GM12801 (cell line): ENCODE data around the gene LRMDA.

Experiments used
- TF ChIP-seq, protein P1 (sequence below): IDR thresholded peaks from one replicate; pipeline ENCODE4 v1.5.1; 2011; ENCODE audit warnings: control low read depth; ENCODE audit not compliant: insufficient read length; ENCODE audit errors: extremely low read depth

LRMDA gene

GRCh38 chr10:76428551-76429367 lies 997.3 kb downstream of the LRMDA start:
- TF ChIP-seq, protein P1, sequence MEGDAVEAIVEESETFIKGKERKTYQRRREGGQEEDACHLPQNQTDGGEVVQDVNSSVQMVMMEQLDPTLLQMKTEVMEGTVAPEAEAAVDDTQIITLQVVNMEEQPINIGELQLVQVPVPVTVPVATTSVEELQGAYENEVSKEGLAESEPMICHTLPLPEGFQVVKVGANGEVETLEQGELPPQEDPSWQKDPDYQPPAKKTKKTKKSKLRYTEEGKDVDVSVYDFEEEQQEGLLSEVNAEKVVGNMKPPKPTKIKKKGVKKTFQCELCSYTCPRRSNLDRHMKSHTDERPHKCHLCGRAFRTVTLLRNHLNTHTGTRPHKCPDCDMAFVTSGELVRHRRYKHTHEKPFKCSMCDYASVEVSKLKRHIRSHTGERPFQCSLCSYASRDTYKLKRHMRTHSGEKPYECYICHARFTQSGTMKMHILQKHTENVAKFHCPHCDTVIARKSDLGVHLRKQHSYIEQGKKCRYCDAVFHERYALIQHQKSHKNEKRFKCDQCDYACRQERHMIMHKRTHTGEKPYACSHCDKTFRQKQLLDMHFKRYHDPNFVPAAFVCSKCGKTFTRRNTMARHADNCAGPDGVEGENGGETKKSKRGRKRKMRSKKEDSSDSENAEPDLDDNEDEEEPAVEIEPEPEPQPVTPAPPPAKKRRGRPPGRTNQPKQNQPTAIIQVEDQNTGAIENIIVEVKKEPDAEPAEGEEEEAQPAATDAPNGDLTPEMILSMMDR, result no peak

DNA sequence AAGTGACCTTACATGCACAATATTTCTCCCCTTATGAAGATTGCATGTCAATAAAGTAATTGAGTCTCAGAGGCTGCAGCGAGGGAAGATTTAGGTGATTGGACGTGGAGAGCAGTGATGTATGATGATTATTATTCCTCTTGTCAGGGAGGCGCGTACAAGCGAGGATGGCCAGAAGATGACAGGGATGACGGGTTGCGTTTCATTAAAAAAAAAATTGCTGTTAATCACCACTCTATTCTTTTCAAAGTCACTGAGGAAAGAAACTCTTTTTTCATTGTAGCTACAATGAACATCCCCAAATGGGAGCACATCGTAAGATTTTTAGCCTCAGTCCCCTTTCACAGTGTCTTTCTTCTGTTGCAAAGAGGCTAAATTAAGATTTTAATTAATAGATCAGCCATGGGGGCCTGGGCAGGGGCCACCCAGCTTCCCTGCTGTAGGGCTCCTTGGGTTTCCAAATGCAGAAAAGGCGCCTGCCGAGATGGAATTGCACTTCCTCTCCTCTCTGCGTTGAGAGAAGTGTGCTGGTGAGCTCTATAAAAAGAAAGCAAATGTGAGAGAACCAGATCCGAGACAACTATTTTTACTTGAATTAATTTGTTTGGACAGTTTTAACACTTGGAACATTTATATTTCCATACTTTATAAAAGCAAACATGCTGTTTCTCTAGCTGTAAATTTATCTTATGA lies 998.1 kb downstream of the LRMDA start:
- TF ChIP-seq, protein P1, result no peak

GRCh38 chr10:76430061-76430645 lies 998.7 kb downstream of the LRMDA start:
- TF ChIP-seq, protein P1, result no peak

- TF ChIP-seq, protein P1, result no peak
Observed at GRCh38 chr10:76432016-76433012, 1000.9 kb downstream of the LRMDA start.

DNA sequence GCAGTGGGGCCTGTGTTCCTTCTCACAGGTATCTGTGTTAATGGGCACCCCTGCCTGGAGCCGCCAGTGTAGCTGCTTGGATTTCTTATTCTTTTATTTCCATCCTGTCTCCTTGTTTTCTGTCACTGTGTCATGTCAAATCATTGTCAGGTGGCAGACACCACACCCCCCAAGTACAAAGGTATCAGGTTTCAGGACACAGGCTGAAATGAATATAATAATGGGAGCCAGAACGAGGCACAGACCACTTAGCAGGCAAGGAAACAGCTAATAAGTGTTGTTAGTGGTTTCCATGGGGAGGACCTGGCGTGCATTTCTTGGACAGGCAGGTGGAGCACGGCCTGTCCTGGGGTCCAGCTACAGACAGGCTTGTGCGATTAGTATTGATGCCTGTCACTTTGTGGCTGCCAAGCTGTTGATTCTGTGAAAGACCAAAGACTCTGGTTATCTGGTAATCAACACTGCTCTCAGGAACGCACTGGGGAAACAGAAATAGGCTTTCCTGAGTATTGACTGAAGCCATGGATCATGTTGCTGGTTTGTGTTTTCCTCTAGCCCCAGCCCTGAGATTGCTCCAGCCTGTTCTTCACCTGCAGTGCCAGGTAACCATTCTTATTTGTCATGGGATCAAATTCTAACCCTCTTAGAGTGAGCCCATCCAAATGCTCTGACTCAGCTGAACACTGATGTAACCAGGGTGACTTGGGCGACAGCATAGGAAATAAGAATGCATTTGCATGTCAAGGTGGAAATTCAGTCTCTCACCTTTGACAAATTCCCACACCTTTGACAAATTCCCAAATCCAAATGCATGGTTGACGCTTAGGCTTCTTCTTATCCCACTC lies 1002.0 kb downstream of the LRMDA start:
- TF ChIP-seq, protein P1, result no peak

DNA sequence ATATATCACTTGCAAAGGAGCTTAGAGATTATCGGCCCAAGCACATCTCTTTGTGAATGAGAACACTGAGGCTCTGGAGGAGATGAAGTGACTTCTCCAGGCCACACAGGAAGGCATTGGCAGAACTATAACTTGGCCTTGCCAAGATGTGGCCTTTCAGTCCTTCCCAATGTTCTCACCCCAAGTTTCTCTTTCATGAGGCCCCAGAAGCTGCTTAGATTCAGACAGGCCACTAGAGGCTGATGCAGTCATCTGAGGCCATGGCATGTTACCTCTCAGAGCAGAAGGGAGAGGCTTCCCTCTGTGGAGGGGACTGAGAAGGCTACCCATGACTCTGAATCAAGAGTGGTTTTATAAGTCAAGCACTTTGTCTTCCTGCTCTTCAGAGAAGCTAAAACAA lies 1003.7 kb downstream of the LRMDA start:
- TF ChIP-seq, protein P1, result no peak
